Measurements from ENCODE around the gene CTCFL. TPM values are rescaled to one million over a fixed set of nuclear protein-coding genes. Genes with fewer than 3 reads are reported as not detected.

CTCFL gene
- total RNA-seq, 4 donors from 2014 or later, result not detected

DNA sequence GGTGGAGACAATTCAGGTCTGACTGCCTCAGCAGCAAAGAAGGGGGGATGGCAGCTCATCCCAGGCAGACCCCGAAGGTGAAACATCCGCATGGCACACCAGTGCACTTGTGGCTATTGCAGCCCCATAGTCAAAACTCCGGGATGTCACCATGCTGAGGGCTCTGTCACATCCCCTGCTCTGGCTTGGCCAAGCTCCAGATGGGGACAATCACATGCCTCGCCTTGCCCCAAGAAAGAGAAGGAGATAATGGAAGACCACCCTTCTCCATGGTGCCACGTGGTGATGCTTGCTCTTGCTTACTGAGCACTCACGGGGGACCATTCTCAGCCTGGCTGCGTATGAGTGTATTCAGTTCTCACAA lies 73.5 kb downstream of the CTCFL start:
- Histone ChIP-seq H3K27ac (no peak overlapping the region), H3K27me3 (peaks cover 0 to 8% of the 10 kb centered on the region in 2 donors), H3K9me3 (no peaks in the 10 kb centered on the region), H3K4me3 (no peak overlapping the region), H3K36me3 (no peaks in the 10 kb centered on the region), H3K4me1 (peaks cover 0 to 14% (median 0%) of the 10 kb centered on the region in 4 donors)
- no peak for DNase-seq (ENCODE audit: low spot score in 2 of 2)
- WGBS, 2 donors, result 86 to 91% methylated on average over 7 of the region's 7 CpGs
- no peak for TF ChIP-seq POLR2A (IDR thresholded peaks at IDR 0.05)
- TF ChIP-seq EP300 (IDR thresholded peaks at IDR 0.05), result no peak
- TF ChIP-seq, protein P1, sequence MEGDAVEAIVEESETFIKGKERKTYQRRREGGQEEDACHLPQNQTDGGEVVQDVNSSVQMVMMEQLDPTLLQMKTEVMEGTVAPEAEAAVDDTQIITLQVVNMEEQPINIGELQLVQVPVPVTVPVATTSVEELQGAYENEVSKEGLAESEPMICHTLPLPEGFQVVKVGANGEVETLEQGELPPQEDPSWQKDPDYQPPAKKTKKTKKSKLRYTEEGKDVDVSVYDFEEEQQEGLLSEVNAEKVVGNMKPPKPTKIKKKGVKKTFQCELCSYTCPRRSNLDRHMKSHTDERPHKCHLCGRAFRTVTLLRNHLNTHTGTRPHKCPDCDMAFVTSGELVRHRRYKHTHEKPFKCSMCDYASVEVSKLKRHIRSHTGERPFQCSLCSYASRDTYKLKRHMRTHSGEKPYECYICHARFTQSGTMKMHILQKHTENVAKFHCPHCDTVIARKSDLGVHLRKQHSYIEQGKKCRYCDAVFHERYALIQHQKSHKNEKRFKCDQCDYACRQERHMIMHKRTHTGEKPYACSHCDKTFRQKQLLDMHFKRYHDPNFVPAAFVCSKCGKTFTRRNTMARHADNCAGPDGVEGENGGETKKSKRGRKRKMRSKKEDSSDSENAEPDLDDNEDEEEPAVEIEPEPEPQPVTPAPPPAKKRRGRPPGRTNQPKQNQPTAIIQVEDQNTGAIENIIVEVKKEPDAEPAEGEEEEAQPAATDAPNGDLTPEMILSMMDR (IDR thresholded peaks at IDR 0.05), result no peak

DNA sequence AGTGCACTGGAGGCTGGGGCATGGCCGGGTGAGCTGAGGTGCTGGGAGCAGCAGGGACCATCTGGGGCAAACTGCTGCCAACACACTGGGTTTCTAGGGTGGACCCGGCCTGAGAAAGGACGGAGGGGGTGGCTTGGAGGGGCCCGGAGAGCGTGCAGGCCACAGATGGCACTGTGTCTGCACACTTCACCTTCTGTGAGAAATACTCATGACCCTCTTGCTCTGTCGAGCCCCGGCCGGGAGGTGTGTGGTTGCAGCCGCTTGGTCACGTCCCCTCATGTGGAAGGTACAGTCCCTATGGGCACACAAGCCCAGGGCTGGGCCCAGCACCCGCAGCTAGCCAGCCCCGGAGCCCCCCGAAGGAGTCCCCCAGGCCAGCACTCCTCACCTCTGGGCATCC lies 74.0 kb downstream of the CTCFL start:
- Histone ChIP-seq H3K4me1 (peaks cover 0 to 14% (median 0%) of the 10 kb centered on the region in 4 donors), H3K9me3 (peaks cover 0 to 3% (median 0%) of the 10 kb centered on the region in 4 donors), H3K4me3 (no peak overlapping the region), H3K27me3 (peaks cover 0 to 8% of the 10 kb centered on the region in 2 donors), H3K36me3 (no peaks in the 10 kb centered on the region), H3K27ac (no peak overlapping the region)
- 55 to 66% methylated on average over 13 of the region's 13 CpGs for WGBS, 2 donors
- TF ChIP-seq POLR2A (IDR thresholded peaks at IDR 0.05), result no peak
- no peak for TF ChIP-seq EP300 (IDR thresholded peaks at IDR 0.05)
- TF ChIP-seq, protein P1 (IDR thresholded peaks at IDR 0.05), result no peak
- DNase-seq (ENCODE audit: low spot score in 2 of 2), result no peak

DNA sequence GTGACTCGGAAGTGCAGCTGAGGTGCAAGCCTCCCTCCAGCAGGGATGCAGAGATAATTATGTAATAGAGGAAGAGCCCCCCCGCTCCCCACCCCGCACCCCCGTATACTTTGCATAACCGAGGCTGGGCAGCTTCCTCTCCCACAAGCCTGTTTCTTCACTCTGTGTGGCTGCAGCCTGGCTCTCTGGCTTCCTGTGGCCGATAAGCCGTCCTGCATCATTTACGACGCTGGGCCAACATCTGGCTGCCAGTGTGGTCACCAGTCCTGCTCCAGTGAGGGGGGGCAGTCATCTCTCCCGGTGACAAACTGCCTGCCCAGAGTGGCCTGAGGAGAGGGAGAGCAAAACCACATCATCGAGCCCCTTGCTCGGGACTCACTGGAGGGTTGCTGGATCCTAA lies 74.5 kb downstream of the CTCFL start:
- Histone ChIP-seq H3K9me3 (peaks cover 0 to 8% (median 0%) of the 10 kb centered on the region in 4 donors), H3K4me3 (no peak overlapping the region), H3K27ac (no peak overlapping the region), H3K36me3 (no peaks in the 10 kb centered on the region), H3K4me1 (peaks cover 0 to 14% (median 0%) of the 10 kb centered on the region in 4 donors), H3K27me3 (peaks cover 0 to 8% of the 10 kb centered on the region in 2 donors)
- DNase-seq (ENCODE audit: low spot score in 2 of 2), result peak in 1 of 2 donors; percentile 25
- no peak for TF ChIP-seq EP300 (IDR thresholded peaks at IDR 0.05)
- TF ChIP-seq, protein P1 (IDR thresholded peaks at IDR 0.05), result no peak
- no peak for TF ChIP-seq POLR2A (IDR thresholded peaks at IDR 0.05)
- WGBS, 2 donors, result 22 to 24% methylated on average over 11 to 12 of the region's 12 CpGs

DNA sequence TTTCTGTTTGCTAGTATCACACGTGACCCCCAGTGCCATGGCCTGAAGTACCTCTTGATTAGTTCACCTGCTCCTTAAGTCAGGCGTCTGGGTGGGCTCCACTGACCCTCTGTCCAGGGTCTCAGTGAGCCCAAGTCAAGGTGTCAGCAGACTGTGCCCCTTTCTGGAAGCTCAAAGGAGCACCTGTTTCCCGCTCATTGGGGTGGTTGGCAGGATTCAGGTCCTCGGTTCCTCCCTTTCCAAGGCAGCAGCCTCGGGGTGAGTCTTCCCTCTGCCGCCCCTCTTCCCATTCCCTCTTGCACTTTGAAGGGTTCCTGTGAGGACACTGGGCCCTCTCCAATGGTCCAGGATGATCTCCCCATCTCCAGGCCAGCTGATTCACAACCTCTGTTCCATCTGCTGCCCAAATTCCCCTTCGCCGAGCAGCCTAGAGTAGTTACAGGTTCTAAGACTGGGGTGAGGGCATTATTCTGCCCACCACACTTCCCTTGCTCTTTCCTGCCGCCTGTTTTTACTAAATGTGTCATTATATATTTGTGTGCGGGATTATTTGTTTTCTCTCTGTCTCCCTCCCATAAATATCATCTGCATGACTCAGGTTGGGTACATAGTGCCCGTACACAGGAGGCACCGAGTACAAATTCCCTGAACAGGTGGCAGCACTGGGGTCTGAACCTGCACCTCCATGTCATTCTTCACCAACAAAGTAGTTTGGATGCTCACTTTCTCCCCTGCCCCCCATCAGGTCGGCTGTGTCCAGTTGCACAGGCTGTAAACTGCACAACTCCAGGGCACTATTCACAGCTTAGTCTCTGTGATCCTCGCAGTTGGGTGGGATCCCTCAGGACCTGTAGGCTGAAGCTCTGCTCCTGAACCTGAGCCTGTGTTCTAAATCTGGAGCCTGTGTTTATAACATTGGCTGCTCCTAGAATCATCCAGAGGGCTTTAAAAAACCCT lies 75.3 kb downstream of the CTCFL start:
- Histone ChIP-seq H3K27me3 (peaks cover 0 to 8% of the 10 kb centered on the region in 2 donors), H3K4me3 (no peak overlapping the region), H3K27ac (no peak overlapping the region), H3K4me1 (peaks cover 0 to 14% (median 0%) of the 10 kb centered on the region in 4 donors), H3K36me3 (no peaks in the 10 kb centered on the region), H3K9me3 (peaks cover 0 to 9% (median 0%) of the 10 kb centered on the region in 4 donors)
- no peak for DNase-seq (ENCODE audit: low spot score in 2 of 2)
- TF ChIP-seq POLR2A (IDR thresholded peaks at IDR 0.05) (no peak), EP300 (IDR thresholded peaks at IDR 0.05) (no peak)
- TF ChIP-seq, protein P1 (IDR thresholded peaks at IDR 0.05), result no peak
- WGBS, 2 donors, result 68 to 74% methylated on average over 14 of the region's 14 CpGs

DNA sequence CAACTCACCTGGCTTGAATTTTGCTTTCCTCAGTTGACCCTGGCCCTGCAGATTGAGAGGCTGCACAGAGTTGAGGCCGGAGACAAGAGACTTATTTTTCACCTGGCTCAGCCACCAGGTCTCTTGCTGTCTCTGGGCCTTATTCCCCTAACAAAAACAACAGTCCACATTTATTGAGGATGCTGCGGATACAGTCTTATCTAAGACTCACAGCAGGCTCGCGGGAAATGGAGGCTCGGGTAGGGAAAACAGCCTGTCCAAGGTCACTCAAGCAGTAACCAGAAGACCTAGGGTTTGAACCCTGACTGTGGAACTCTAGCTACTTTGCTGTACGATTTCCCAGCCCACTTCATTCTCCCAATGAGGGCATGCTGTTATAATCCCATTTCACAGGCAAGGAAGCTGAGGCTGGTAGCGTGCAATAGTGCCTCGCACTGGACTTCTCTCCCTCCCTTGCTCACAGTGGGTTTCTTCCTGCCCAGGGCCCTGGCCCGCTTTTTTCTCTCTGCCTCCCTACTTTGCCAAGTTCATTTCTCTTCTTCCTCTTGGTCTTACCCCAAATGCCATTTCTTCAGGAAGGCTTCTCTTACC lies 76.1 kb downstream of the CTCFL start:
- H3K27ac ChIP-seq, result no peak overlapping the region
- WGBS, 2 donors, result 93 to 94% methylated on average over 9 of the region's 9 CpGs

More for the DNA sequence above, 76.1 kb downstream of the CTCFL start:
- TF ChIP-seq, protein P1 (IDR thresholded peaks at IDR 0.05), result no peak
- TF ChIP-seq POLR2A (IDR thresholded peaks at IDR 0.05) (no peak), EP300 (IDR thresholded peaks at IDR 0.05) (no peak)
- H3K4me3 ChIP-seq, result no peak overlapping the region
- peaks cover 0 to 8% of the 10 kb centered on the region in 2 donors for H3K27me3 ChIP-seq
- H3K9me3 ChIP-seq, result peaks cover 0 to 9% (median 0%) of the 10 kb centered on the region in 4 donors
- no peaks in the 10 kb centered on the region for H3K36me3 ChIP-seq
- DNase-seq (ENCODE audit: low spot score in 2 of 2), result no peak
- peaks cover 0 to 14% (median 0%) of the 10 kb centered on the region in 4 donors for H3K4me1 ChIP-seq
